ENCODE results near the gene KRTAP10-7. TPM values are rescaled to one million over a fixed set of nuclear protein-coding genes. Genes with fewer than 3 reads are reported as not detected.

KRTAP10-7 gene
- polyA plus RNA-seq, 2 donors: not detected

GRCh38 chr21:44615911-44616590 is 15.7 kb downstream of the KRTAP10-7 start:
- H3K27me3 ChIP-seq (ENCODE audit: control insufficient read depth in 1 of 2, insufficient read depth in 2 of 2, low read length in 2 of 2): no peaks in the 10 kb centered on the region
- no peaks in the 10 kb centered on the region for H3K36me3 ChIP-seq (ENCODE audit: control insufficient read depth in 2 of 2, insufficient read depth in 2 of 2, low read length in 1 of 2)
- H3K9me3 ChIP-seq (ENCODE audit: control insufficient read depth in 2 of 2, insufficient read depth in 1 of 2, low read depth in 1 of 2, low read length in 1 of 2): peaks cover 0 to 6% of the 10 kb centered on the region in 2 donors
- H3K4me3 ChIP-seq (ENCODE audit: low read depth in 1 of 2, low read length in 2 of 2): no peak overlapping the region
- H3K4me1 ChIP-seq (ENCODE audit: control insufficient read depth in 2 of 2, insufficient read depth in 2 of 2, low read length in 1 of 2): no peaks in the 10 kb centered on the region
- 55 to 64% methylated on average over 17 of the region's 17 CpGs for WGBS, 2 donors
- H3K27ac ChIP-seq (ENCODE audit: low read depth in 2 of 2, low read length in 1 of 2): no peak overlapping the region

GRCh38 chr21:44616591-44616926 is 16.2 kb downstream of the KRTAP10-7 start:
- Histone ChIP-seq H3K27me3 (ENCODE audit: control insufficient read depth in 1 of 2, insufficient read depth in 2 of 2, low read length in 2 of 2) (no peaks in the 10 kb centered on the region), H3K36me3 (ENCODE audit: control insufficient read depth in 2 of 2, insufficient read depth in 2 of 2, low read length in 1 of 2) (no peaks in the 10 kb centered on the region), H3K9me3 (ENCODE audit: control insufficient read depth in 2 of 2, insufficient read depth in 1 of 2, low read depth in 1 of 2, low read length in 1 of 2) (peaks cover 0 to 5% of the 10 kb centered on the region in 2 donors), H3K4me1 (ENCODE audit: control insufficient read depth in 2 of 2, insufficient read depth in 2 of 2, low read length in 1 of 2) (no peaks in the 10 kb centered on the region), H3K4me3 (ENCODE audit: low read depth in 1 of 2, low read length in 2 of 2) (no peak overlapping the region), H3K27ac (ENCODE audit: low read depth in 2 of 2, low read length in 1 of 2) (no peak overlapping the region)
- 46 to 63% methylated on average over 16 of the region's 16 CpGs for WGBS, 2 donors

GRCh38 chr21:44617071-44617501 is 16.7 kb downstream of the KRTAP10-7 start:
- WGBS, 2 donors: 59 to 64% methylated on average over 8 of the region's 8 CpGs
- Histone ChIP-seq H3K4me3 (ENCODE audit: low read depth in 1 of 2, low read length in 2 of 2) (no peak overlapping the region), H3K9me3 (ENCODE audit: control insufficient read depth in 2 of 2, insufficient read depth in 1 of 2, low read depth in 1 of 2, low read length in 1 of 2) (peaks cover 0 to under 1% of the 10 kb centered on the region in 2 donors), H3K36me3 (ENCODE audit: control insufficient read depth in 2 of 2, insufficient read depth in 2 of 2, low read length in 1 of 2) (no peaks in the 10 kb centered on the region), H3K27ac (ENCODE audit: low read depth in 2 of 2, low read length in 1 of 2) (no peak overlapping the region), H3K27me3 (ENCODE audit: control insufficient read depth in 1 of 2, insufficient read depth in 2 of 2, low read length in 2 of 2) (no peaks in the 10 kb centered on the region), H3K4me1 (ENCODE audit: control insufficient read depth in 2 of 2, insufficient read depth in 2 of 2, low read length in 1 of 2) (no peaks in the 10 kb centered on the region)

GRCh38 chr21:44618504-44618903 is 18.1 kb downstream of the KRTAP10-7 start:
- Histone ChIP-seq H3K9me3 (ENCODE audit: control insufficient read depth in 2 of 2, insufficient read depth in 1 of 2, low read depth in 1 of 2, low read length in 1 of 2) (no peaks in the 10 kb centered on the region), H3K4me1 (ENCODE audit: control insufficient read depth in 2 of 2, insufficient read depth in 2 of 2, low read length in 1 of 2) (no peaks in the 10 kb centered on the region), H3K36me3 (ENCODE audit: control insufficient read depth in 2 of 2, insufficient read depth in 2 of 2, low read length in 1 of 2) (no peaks in the 10 kb centered on the region), H3K27ac (ENCODE audit: low read depth in 2 of 2, low read length in 1 of 2) (no peak overlapping the region), H3K4me3 (ENCODE audit: low read depth in 1 of 2, low read length in 2 of 2) (no peak overlapping the region), H3K27me3 (ENCODE audit: control insufficient read depth in 1 of 2, insufficient read depth in 2 of 2, low read length in 2 of 2) (no peaks in the 10 kb centered on the region)
- WGBS, 2 donors: 32 to 46% methylated on average over 4 of the region's 4 CpGs

- H3K4me1 ChIP-seq (ENCODE audit: control insufficient read depth in 2 of 2, insufficient read depth in 2 of 2, low read length in 1 of 2): no peaks in the 10 kb centered on the region
- no peak overlapping the region for H3K4me3 ChIP-seq (ENCODE audit: low read depth in 1 of 2, low read length in 2 of 2)
- WGBS, 2 donors: 64 to 67% methylated on average over 3 of the region's 3 CpGs
- no peaks in the 10 kb centered on the region for H3K27me3 ChIP-seq (ENCODE audit: control insufficient read depth in 1 of 2, insufficient read depth in 2 of 2, low read length in 2 of 2)
- no peak overlapping the region for H3K27ac ChIP-seq (ENCODE audit: low read depth in 2 of 2, low read length in 1 of 2)
- H3K36me3 ChIP-seq (ENCODE audit: control insufficient read depth in 2 of 2, insufficient read depth in 2 of 2, low read length in 1 of 2): no peaks in the 10 kb centered on the region
- no peaks in the 10 kb centered on the region for H3K9me3 ChIP-seq (ENCODE audit: control insufficient read depth in 2 of 2, insufficient read depth in 1 of 2, low read depth in 1 of 2, low read length in 1 of 2)
Observed at GRCh38 chr21:44618909-44619308, 18.5 kb downstream of the KRTAP10-7 start.

GRCh38 chr21:44619886-44620285 is 19.5 kb downstream of the KRTAP10-7 start:
- Histone ChIP-seq H3K27me3 (ENCODE audit: control insufficient read depth in 1 of 2, insufficient read depth in 2 of 2, low read length in 2 of 2) (no peaks in the 10 kb centered on the region), H3K27ac (ENCODE audit: low read depth in 2 of 2, low read length in 1 of 2) (no peak overlapping the region), H3K4me3 (ENCODE audit: low read depth in 1 of 2, low read length in 2 of 2) (no peak overlapping the region), H3K4me1 (ENCODE audit: control insufficient read depth in 2 of 2, insufficient read depth in 2 of 2, low read length in 1 of 2) (no peaks in the 10 kb centered on the region), H3K9me3 (ENCODE audit: control insufficient read depth in 2 of 2, insufficient read depth in 1 of 2, low read depth in 1 of 2, low read length in 1 of 2) (no peaks in the 10 kb centered on the region), H3K36me3 (ENCODE audit: control insufficient read depth in 2 of 2, insufficient read depth in 2 of 2, low read length in 1 of 2) (no peaks in the 10 kb centered on the region)
- 90 to 91% methylated on average over 6 of the region's 6 CpGs for WGBS, 2 donors

GRCh38 chr21:44623575-44623974 is 23.2 kb downstream of the KRTAP10-7 start:
- Histone ChIP-seq H3K4me1 (ENCODE audit: control insufficient read depth in 2 of 2, insufficient read depth in 2 of 2, low read length in 1 of 2) (peaks cover 0 to 2% of the 10 kb centered on the region in 2 donors), H3K9me3 (ENCODE audit: control insufficient read depth in 2 of 2, insufficient read depth in 1 of 2, low read depth in 1 of 2, low read length in 1 of 2) (no peaks in the 10 kb centered on the region), H3K36me3 (ENCODE audit: control insufficient read depth in 2 of 2, insufficient read depth in 2 of 2, low read length in 1 of 2) (no peaks in the 10 kb centered on the region), H3K27me3 (ENCODE audit: control insufficient read depth in 1 of 2, insufficient read depth in 2 of 2, low read length in 2 of 2) (no peaks in the 10 kb centered on the region), H3K4me3 (ENCODE audit: low read depth in 1 of 2, low read length in 2 of 2) (no peak overlapping the region), H3K27ac (ENCODE audit: low read depth in 2 of 2, low read length in 1 of 2) (no peak overlapping the region)

- no peak overlapping the region for H3K4me3 ChIP-seq (ENCODE audit: low read depth in 1 of 2, low read length in 2 of 2)
- no peaks in the 10 kb centered on the region for H3K27me3 ChIP-seq (ENCODE audit: control insufficient read depth in 1 of 2, insufficient read depth in 2 of 2, low read length in 2 of 2)
- peaks cover 0 to 3% of the 10 kb centered on the region in 2 donors for H3K9me3 ChIP-seq (ENCODE audit: control insufficient read depth in 2 of 2, insufficient read depth in 1 of 2, low read depth in 1 of 2, low read length in 1 of 2)
- no peak overlapping the region for H3K27ac ChIP-seq (ENCODE audit: low read depth in 2 of 2, low read length in 1 of 2)
- H3K4me1 ChIP-seq (ENCODE audit: control insufficient read depth in 2 of 2, insufficient read depth in 2 of 2, low read length in 1 of 2): peaks cover 0 to 2% of the 10 kb centered on the region in 2 donors
- 87% methylated on average over 7 of the region's 7 CpGs for WGBS, 2 donors
- no peaks in the 10 kb centered on the region for H3K36me3 ChIP-seq (ENCODE audit: control insufficient read depth in 2 of 2, insufficient read depth in 2 of 2, low read length in 1 of 2)
Observed at GRCh38 chr21:44625756-44626155, 25.4 kb downstream of the KRTAP10-7 start.

GRCh38 chr21:44626262-44626661 is 25.9 kb downstream of the KRTAP10-7 start:
- Histone ChIP-seq H3K9me3 (ENCODE audit: control insufficient read depth in 2 of 2, insufficient read depth in 1 of 2, low read depth in 1 of 2, low read length in 1 of 2) (peaks cover 0 to 3% of the 10 kb centered on the region in 2 donors), H3K27me3 (ENCODE audit: control insufficient read depth in 1 of 2, insufficient read depth in 2 of 2, low read length in 2 of 2) (no peaks in the 10 kb centered on the region), H3K4me3 (ENCODE audit: low read depth in 1 of 2, low read length in 2 of 2) (no peak overlapping the region), H3K36me3 (ENCODE audit: control insufficient read depth in 2 of 2, insufficient read depth in 2 of 2, low read length in 1 of 2) (no peaks in the 10 kb centered on the region), H3K4me1 (ENCODE audit: control insufficient read depth in 2 of 2, insufficient read depth in 2 of 2, low read length in 1 of 2) (peaks cover 0 to 2% of the 10 kb centered on the region in 2 donors), H3K27ac (ENCODE audit: low read depth in 2 of 2, low read length in 1 of 2) (no peak overlapping the region)
- 70 to 71% methylated on average over 10 of the region's 10 CpGs for WGBS, 2 donors

GRCh38 chr21:44626673-44627143 is 26.3 kb downstream of the KRTAP10-7 start, which contains the start of gene KRTAP10-9:
TSS of gene KRTAP10-9 (plus strand) at chr21:44627093. CDS start at chr21:44627172, 79 bp downstream.
- 53 to 67% methylated on average over 7 of the region's 7 CpGs for WGBS, 2 donors
- H3K4me1 ChIP-seq (ENCODE audit: control insufficient read depth in 2 of 2, insufficient read depth in 2 of 2, low read length in 1 of 2): peaks cover 0 to 2% of the 10 kb centered on the region in 2 donors
- H3K9me3 ChIP-seq (ENCODE audit: control insufficient read depth in 2 of 2, insufficient read depth in 1 of 2, low read depth in 1 of 2, low read length in 1 of 2): peaks cover 0 to 3% of the 10 kb centered on the region in 2 donors

More at GRCh38 chr21:44626673-44627143, 26.3 kb downstream of the KRTAP10-7 start, which contains the start of gene KRTAP10-9:
- Histone ChIP-seq H3K27me3 (ENCODE audit: control insufficient read depth in 1 of 2, insufficient read depth in 2 of 2, low read length in 2 of 2) (no peaks in the 10 kb centered on the region), H3K27ac (ENCODE audit: low read depth in 2 of 2, low read length in 1 of 2) (no peak within 1 kb of the TSS), H3K4me3 (ENCODE audit: low read depth in 1 of 2, low read length in 2 of 2) (no peak within 1 kb of the TSS), H3K36me3 (ENCODE audit: control insufficient read depth in 2 of 2, insufficient read depth in 2 of 2, low read length in 1 of 2) (no peaks in the 10 kb centered on the region)
